Heart left ventricle (tissue), 16 donors: Measurements from ENCODE around the gene CDK5RAP2. TPM values are rescaled to one million over a fixed set of nuclear protein-coding genes. Genes with fewer than 3 reads are reported as not detected.

ENCODE experiments used
- ATAC-seq, 4 donors: fragments of 200-7000 bp; cut with Tn5 transposase; one replicate each; pipeline ENCODE4 v1.9.1; 2020 to 2022; ENCODE audit warnings: moderate library complexity in 4 of 4, mild to moderate bottlenecking in 3 of 4, moderate number of reproducible peaks in 1 of 4
- DNase-seq, 5 donors: peaks; one replicate each; pipeline ENCODE4 v3.0.0-alpha.2; 2020
- H3K27ac ChIP-seq, 12 donors: fragments of 200-600 bp; sonication (generic) in 4 of 12; one replicate each; pipeline versions ENCODE4 v1.5.0 to v1.8.0; 2016 to 2022; ENCODE audit warnings: mild to moderate bottlenecking in 2 of 12
- H3K27me3 ChIP-seq, 9 donors: fragments of 200-600 bp; sonication (generic) in 2 of 9; one replicate each; pipeline versions ENCODE4 v1.5.1 to v1.8.0; 2016 to 2022; ENCODE audit warnings: mild to moderate bottlenecking in 3 of 9
- H3K36me3 ChIP-seq, 9 donors: fragments of 200-600 bp; sonication (generic) in 2 of 9; one replicate each; pipeline versions ENCODE4 v1.5.0 to v1.8.0; 2018 to 2022; ENCODE audit warnings: mild to moderate bottlenecking in 2 of 9
- H3K4me1 ChIP-seq, 12 donors: fragments of 200-600 bp; sonication (generic) in 4 of 12; one replicate each; pipeline versions ENCODE4 v1.5.0 to v1.8.0; 2016 to 2022; ENCODE audit warnings: mild to moderate bottlenecking in 3 of 12
- H3K4me3 ChIP-seq, 12 donors: fragments of 200-600 bp; sonication (generic) in 4 of 12; one replicate each; pipeline versions ENCODE4 v1.5.0 to v1.8.0; 2017 to 2022; ENCODE audit warnings: mild to moderate bottlenecking in 9 of 12, moderate library complexity in 4 of 12
- H3K9me3 ChIP-seq, 12 donors: fragments of 200-600 bp; sonication (generic) in 4 of 12; one replicate each; pipeline versions ENCODE4 v1.5.0 to v1.8.0; 2016 to 2022; ENCODE audit warnings: mild to moderate bottlenecking in 1 of 12
- POLR2A ChIP-seq, 2 donors: fragments of 450-650 bp; IDR thresholded peaks; one replicate each; pipeline ENCODE4 v1.6.1; 2017; ENCODE audit warnings: antibody characterized with exemption in 2 of 2, mild to moderate bottlenecking in 2 of 2, moderate library complexity in 2 of 2
- WGBS, 4 donors: extraction: QIAGEN DNeasy Blood & Tissue Kit in 2 of 4; methylation state at CpG; one replicate each; pipeline versions ENCODE4 v1.1.5 to v1.1.7; 2013 to 2018; 5-methylcytosine and 5-hydroxymethylcytosine counted together
- intact Hi-C, 10 donors: fragments of 100-400 bp; cut with DNase I; formaldehyde crosslinking; loops; one replicate each; pipeline versions ENCODE4 v1.11.1 to v1.14.2; 2022
- polyA plus RNA-seq, 2 donors: library from polyadenylated mRNA; stranded (reverse); fragments of 200-250 nt; gene quantifications; one replicate each; pipeline ENCODE4 v1.2.3, GENCODE V29; 2013
- total RNA-seq, 9 donors: library from RNA; depleted of rRNA in 2 of 9; stranded (reverse); fragments of >200 nt in 2 of 9; fragmentation: NEBNext Ultra II Directional in 3 of 9; extraction: Animal tissue kit (Norgen Biotek cat#: 25700) in 3 of 9; gene quantifications; one replicate each; pipeline versions ENCODE4 v1.1.0 to v1.2.4, GENCODE V29; 2016 to 2023
- TF ChIP-seq, protein P1 (sequence below), 12 donors: fragments of 200-600 bp; sonication (generic) in 4 of 12; IDR thresholded peaks; one replicate each; pipeline versions ENCODE4 v1.5.0 to v1.8.0; 2018 to 2022; ENCODE audit warnings: antibody characterized with exemption in 12 of 12, mild to moderate bottlenecking in 5 of 12
- donor health status: ischemic (EF 13 %, LVEDD 7.1; RV severe dilation, severe dysfunction).
- donor health status: healthy with polysubstance abuse.
- donor health status: DM: no; HTN: yes; CAD: no.
- donor health status: DM: no; HTN: no; CAD: no.
- donor health status: ischemic (EF 25% LVEDD 6.9; RV normal size, moderate dysfunction).
- donor health status: ischemic (EF 25% LVEDD 5.7; RV mildly dilated, moderate dysfunction).
- donor health status: healthy.
- donor health status: DM: yes; HTN: yes; CAD: no.
- donor health status: ischemic (EF 35%, LVEDD 5.7; RV mildly dilated, moderate dysfunction).
- donor health status: nonischemic (EF 11% LVEDD 7.7; RV severe dilation, severe dysfunction).
- donor health status: DM: yes; HTN: yes; CAD: no.
- donor health status: PGD.
- donor health status: ischemic (EF 29% LVEDD 5.4; RV normal size, mild dysfunction).
- donor health status: nonischemic (EF 23%, LVEDD 6.1; RV moderate dilation, normal function).

Gene CDK5RAP2
- total and polyA plus RNA-seq, 11 donors = 26.1 to 114 (median 53.1) TPM

DNA sequence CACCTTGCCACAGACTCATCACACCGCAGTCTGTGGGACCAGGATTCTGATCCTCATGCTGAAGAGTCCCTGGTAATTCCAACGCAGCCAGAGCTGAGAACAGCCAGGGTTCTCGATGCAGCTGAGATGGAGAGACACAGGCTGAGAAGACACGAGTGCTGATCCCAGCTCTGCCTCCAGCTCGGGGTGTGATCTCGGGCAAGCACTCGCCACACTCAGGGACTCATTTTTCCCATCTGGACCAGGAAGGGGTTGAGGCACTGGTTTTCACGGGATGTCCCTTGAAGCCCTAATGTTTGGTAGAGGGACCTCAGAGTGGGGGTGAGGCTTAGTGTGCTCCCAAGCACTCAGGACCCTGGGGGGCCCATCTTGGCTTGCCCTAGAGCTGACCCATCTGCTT lies 200.4 kb downstream of the CDK5RAP2 start:
- H3K27me3 ChIP-seq = no peaks in the 10 kb centered on the region
- no peaks in the 10 kb centered on the region for H3K36me3 ChIP-seq
- intact Hi-C loops = no loop called here
- ATAC-seq (no peak), DNase-seq (no peak)
- peaks cover 0 to 5% (median 0%) of the 10 kb centered on the region in 12 donors for H3K4me1 ChIP-seq
- WGBS, 4 donors = 94 to 100% (median 97%) methylated on average over 6 to 8 of the region's 8 CpGs
- TF ChIP-seq, protein P1, sequence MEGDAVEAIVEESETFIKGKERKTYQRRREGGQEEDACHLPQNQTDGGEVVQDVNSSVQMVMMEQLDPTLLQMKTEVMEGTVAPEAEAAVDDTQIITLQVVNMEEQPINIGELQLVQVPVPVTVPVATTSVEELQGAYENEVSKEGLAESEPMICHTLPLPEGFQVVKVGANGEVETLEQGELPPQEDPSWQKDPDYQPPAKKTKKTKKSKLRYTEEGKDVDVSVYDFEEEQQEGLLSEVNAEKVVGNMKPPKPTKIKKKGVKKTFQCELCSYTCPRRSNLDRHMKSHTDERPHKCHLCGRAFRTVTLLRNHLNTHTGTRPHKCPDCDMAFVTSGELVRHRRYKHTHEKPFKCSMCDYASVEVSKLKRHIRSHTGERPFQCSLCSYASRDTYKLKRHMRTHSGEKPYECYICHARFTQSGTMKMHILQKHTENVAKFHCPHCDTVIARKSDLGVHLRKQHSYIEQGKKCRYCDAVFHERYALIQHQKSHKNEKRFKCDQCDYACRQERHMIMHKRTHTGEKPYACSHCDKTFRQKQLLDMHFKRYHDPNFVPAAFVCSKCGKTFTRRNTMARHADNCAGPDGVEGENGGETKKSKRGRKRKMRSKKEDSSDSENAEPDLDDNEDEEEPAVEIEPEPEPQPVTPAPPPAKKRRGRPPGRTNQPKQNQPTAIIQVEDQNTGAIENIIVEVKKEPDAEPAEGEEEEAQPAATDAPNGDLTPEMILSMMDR (IDR thresholded peaks at IDR 0.05) = no peak
- no peak for TF ChIP-seq POLR2A (IDR thresholded peaks at IDR 0.05)
- no peak overlapping the region for H3K4me3 ChIP-seq
- no peak overlapping the region for H3K27ac ChIP-seq
- H3K9me3 ChIP-seq = peaks cover 0 to 32% (median 5%) of the 10 kb centered on the region in 12 donors

DNA sequence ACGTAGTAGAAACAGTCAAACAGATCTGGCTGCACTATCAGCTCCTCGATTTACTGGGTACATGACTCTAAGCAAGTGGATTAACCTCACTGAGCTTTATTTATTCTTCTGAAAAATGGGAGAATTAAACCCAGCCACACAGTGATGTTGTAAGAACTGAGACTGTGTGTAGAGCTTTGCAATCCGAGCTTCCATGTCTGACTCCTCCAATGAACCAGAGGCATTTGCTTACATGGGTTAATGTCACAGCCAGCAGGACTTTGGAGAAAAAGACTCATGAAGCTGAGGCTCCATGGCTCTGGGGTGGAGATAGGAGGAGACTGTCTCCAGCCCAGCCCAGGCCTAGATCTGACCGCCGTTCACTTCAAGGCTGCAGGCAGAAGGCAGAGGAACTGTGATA lies 201.3 kb downstream of the CDK5RAP2 start:
- WGBS, 4 donors = 93 to 97% (median 95%) methylated on average over 5 of the region's 5 CpGs
- no peaks in the 10 kb centered on the region for H3K27me3 ChIP-seq
- no peak for TF ChIP-seq POLR2A (IDR thresholded peaks at IDR 0.05)
- TF ChIP-seq, protein P1 (IDR thresholded peaks at IDR 0.05) = no peak
- DNase-seq = no peak
- intact Hi-C loops = no loop called here
- no peak for ATAC-seq
- no peak overlapping the region for H3K27ac ChIP-seq
- H3K4me3 ChIP-seq = no peak overlapping the region
- no peaks in the 10 kb centered on the region for H3K4me1 ChIP-seq
- peaks cover 0 to 32% (median 5%) of the 10 kb centered on the region in 12 donors for H3K9me3 ChIP-seq
- H3K36me3 ChIP-seq = no peaks in the 10 kb centered on the region

DNA sequence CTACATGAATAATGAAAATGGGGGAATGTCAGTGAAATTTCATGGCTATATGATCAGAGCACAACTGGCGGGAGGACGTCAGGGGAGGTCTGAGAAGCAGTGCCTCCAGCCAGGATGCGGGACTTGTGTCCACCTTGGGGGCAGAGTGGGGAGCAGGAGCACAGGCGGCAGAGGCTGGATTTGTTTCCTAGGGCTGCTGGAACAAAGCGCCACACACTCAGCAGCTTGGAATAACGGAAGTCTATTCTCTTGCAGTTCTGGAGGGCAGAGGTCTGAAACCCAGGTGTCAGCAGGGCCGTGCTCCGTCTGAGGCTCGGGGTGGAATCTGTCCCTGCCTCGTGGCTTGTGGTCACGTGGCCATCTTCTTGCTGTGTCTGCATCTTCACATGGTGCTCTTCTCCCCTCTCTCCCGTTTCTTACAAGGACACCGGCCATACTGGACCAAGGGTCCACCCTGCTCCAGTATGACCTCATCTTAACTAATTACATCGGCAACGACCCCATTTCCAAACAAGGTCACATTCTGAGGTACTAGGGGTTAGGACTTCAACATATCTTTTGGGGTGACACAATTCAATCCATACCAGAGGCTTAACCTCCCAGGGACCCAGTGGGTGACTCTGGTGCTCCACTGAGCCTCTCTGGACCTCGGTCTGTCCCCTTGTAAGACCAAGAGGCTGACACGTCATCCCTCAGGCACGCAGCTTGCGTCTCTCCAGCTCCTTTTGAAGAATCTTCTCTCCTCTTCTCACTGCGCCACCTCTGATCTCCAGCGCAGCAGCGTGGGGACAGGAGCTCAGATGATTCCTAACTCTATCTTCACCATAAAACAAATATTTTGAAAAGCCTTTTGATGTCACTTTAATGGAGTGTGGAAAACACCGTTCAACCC lies 202.5 kb downstream of the CDK5RAP2 start:
- WGBS, 4 donors = 89 to 93% (median 92%) methylated on average over 23 of the region's 23 CpGs
- TF ChIP-seq POLR2A (IDR thresholded peaks at IDR 0.05) = no peak
- TF ChIP-seq, protein P1 (IDR thresholded peaks at IDR 0.05) = no peak
- ATAC-seq (no peak), DNase-seq (no peak)
- Histone ChIP-seq H3K4me3 (no peak overlapping the region), H3K27me3 (no peaks in the 10 kb centered on the region), H3K4me1 (no peaks in the 10 kb centered on the region), H3K27ac (no peak overlapping the region), H3K36me3 (no peaks in the 10 kb centered on the region), H3K9me3 (peaks cover 0 to 32% (median 5%) of the 10 kb centered on the region in 12 donors)
- intact Hi-C loops = no loop called here

DNA sequence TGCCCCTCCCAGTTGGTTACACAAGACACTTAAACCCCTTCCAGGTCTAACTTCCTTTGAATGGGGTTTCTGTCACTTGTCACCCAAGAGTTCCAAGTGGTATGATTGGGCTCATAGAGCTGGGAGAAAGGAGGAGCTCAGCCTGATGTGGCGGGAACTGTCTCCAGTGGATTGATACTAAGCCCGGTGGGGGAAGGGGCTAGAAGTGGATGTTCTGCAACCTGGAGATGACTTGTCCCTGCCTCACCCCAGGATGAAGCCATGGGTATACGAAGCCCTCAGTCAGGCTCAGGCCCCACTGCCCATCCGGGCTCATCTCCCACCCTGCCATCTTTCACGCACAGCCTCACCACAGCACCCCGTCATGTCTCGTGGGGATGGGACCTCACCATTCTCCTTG lies 203.9 kb downstream of the CDK5RAP2 start:
- no peaks in the 10 kb centered on the region for H3K4me1 ChIP-seq
- ATAC-seq (no peak), DNase-seq (no peak)
- intact Hi-C loops = no loop called here
- H3K36me3 ChIP-seq = no peaks in the 10 kb centered on the region
- peaks cover 0 to 32% (median 5%) of the 10 kb centered on the region in 12 donors for H3K9me3 ChIP-seq
- no peaks in the 10 kb centered on the region for H3K27me3 ChIP-seq
- TF ChIP-seq POLR2A (IDR thresholded peaks at IDR 0.05) = no peak
- TF ChIP-seq, protein P1 (IDR thresholded peaks at IDR 0.05) = no peak
- H3K4me3 ChIP-seq = no peak overlapping the region
- WGBS, 4 donors = 88 to 97% (median 95%) methylated on average over 7 of the region's 7 CpGs
- no peak overlapping the region for H3K27ac ChIP-seq
